ENCODE results near the gene NCKAP5.

Gene NCKAP5

DNA sequence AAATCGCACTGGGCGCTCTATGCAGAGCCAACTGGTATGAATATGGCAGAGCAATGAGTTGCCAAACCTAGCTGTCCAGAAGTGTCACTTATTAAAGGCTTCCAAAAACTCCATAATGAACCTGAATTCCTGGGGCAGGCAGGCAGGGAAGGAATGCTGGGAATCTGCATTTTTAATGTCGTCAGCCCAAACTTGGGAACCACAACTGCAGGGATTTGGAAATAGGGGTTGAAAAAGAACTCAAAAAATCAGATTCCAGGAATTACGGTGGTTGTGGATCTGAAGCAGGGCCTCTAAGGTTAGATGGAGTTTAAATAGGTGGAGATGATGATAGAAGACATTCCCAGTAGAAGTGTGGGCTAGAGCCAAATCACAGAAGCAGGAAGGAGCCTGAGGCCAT is 15.0 kb downstream of the NCKAP5 start:
- TF ChIP-seq, protein P1, sequence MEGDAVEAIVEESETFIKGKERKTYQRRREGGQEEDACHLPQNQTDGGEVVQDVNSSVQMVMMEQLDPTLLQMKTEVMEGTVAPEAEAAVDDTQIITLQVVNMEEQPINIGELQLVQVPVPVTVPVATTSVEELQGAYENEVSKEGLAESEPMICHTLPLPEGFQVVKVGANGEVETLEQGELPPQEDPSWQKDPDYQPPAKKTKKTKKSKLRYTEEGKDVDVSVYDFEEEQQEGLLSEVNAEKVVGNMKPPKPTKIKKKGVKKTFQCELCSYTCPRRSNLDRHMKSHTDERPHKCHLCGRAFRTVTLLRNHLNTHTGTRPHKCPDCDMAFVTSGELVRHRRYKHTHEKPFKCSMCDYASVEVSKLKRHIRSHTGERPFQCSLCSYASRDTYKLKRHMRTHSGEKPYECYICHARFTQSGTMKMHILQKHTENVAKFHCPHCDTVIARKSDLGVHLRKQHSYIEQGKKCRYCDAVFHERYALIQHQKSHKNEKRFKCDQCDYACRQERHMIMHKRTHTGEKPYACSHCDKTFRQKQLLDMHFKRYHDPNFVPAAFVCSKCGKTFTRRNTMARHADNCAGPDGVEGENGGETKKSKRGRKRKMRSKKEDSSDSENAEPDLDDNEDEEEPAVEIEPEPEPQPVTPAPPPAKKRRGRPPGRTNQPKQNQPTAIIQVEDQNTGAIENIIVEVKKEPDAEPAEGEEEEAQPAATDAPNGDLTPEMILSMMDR (IDR thresholded peaks at IDR 0.05; ENCODE audit: insufficient read depth, low read depth, low read length, missing control alignments): no peak
- no peak overlapping the region for H3K4me3 ChIP-seq (ENCODE audit: low read depth, low read length)
- no peak for DNase-seq (ENCODE audit: low read depth)

DNA sequence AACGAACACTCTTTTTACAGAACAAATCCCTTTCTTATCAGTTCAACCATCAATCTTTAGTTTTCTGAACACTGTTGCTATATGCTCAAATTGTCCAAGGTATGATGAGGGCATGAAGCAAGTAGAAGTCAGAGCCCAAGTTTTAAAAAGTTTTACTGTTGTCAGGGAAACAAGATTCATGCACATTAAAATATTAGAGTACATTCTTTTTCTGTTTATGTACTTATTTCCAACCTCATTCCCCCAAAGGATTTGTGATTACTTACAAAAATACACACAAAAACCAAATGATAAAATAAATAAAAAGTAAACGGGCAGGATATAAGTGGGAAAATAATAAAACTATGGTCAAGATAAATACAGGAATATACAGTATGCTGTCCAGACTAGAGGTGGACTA is 15.4 kb downstream of the NCKAP5 start:
- TF ChIP-seq, protein P1 (IDR thresholded peaks at IDR 0.05; ENCODE audit: insufficient read depth, low read depth, low read length, missing control alignments): no peak
- no peak overlapping the region for H3K4me3 ChIP-seq (ENCODE audit: low read depth, low read length)
- DNase-seq (ENCODE audit: low read depth): no peak

DNA sequence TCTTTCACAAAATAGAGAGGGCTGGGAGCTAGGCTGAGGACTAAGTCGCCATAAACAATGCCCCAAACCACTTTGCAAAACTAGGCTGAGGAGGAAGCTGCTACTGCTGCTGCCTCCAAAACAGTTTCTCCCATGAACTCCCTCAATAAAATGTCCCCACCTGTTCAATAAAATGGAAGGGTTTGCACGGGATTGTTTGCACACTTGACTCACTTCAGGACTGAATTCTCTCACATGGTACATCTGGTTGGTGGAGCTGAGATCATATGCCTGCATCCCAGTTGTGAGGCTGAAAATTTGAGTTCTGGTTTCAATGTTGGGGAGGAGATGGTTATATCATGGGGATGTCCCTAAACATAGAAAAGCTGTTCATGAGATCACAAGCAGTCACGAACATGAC is 26.5 kb downstream of the NCKAP5 start:
- no peak overlapping the region for H3K4me3 ChIP-seq (ENCODE audit: low read depth, low read length)
- TF ChIP-seq, protein P1 (IDR thresholded peaks at IDR 0.05; ENCODE audit: insufficient read depth, low read depth, low read length, missing control alignments): no peak
- no peak for DNase-seq (ENCODE audit: low read depth)

DNA sequence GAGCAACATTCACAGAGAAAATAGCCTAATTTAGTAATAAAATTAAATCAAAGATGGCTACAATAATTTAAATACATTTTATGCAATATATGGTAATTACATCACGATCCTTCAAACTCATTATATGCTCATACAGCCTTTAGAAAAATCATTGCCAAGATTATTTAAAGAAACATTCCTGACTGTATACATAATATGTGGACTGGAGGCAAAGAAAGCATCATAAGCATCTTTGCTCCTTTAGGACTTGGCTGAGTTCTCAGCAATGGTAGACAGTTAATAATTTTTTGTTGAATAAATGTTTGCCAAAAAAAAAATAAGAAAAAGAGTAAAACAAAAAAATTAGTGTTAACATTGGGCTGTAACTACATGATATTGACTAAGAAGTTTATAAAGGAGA is 26.9 kb downstream of the NCKAP5 start:
- no peak for DNase-seq (ENCODE audit: low read depth)
- TF ChIP-seq, protein P1 (IDR thresholded peaks at IDR 0.05; ENCODE audit: insufficient read depth, low read depth, low read length, missing control alignments): no peak
- no peak overlapping the region for H3K4me3 ChIP-seq (ENCODE audit: low read depth, low read length)

DNA sequence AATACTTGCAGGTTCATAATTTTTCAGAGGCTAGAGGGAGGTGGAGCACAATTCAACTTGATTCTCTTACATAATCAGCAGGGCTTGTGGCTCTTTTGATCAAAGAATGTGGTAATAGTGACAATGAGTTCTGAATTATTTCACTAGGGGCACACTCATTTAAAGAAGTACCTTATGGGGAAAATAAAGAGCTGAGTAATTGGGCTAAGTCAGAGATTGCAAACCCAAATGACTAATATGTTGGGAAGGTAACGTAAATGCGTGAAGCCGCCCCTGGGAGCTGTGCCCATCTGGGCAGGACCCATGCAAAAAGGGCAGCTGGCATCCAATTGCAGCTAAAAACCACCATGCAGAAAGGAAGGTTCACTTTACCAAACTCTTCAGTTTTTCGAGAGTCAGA is 35.3 kb downstream of the NCKAP5 start:
- H3K4me3 ChIP-seq (ENCODE audit: low read depth, low read length): no peak overlapping the region
- TF ChIP-seq, protein P1 (IDR thresholded peaks at IDR 0.05; ENCODE audit: insufficient read depth, low read depth, low read length, missing control alignments): no peak
- no peak for DNase-seq (ENCODE audit: low read depth)

DNA sequence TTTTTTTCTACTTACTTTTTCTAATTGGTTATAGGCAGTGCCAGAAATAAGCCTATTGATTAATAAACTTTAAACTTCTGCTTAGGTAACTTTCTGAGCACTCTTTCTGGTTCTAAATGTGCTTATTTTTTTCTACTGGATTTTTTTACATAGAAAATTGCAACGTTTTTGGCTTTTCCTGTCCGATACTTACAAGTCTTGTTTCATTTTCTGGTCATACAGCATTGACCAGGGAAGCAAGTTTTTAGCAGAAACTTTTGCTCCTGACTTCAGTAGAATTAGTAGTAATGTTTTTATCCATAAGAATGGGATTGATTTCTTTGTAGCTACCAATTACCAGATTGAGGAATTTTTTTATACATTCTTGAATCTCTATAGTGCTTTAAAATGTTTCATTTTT is 36.9 kb downstream of the NCKAP5 start:
- no peak overlapping the region for H3K4me3 ChIP-seq (ENCODE audit: low read depth, low read length)
- DNase-seq (ENCODE audit: low read depth): no peak
- TF ChIP-seq, protein P1 (IDR thresholded peaks at IDR 0.05; ENCODE audit: insufficient read depth, low read depth, low read length, missing control alignments): no peak

DNA sequence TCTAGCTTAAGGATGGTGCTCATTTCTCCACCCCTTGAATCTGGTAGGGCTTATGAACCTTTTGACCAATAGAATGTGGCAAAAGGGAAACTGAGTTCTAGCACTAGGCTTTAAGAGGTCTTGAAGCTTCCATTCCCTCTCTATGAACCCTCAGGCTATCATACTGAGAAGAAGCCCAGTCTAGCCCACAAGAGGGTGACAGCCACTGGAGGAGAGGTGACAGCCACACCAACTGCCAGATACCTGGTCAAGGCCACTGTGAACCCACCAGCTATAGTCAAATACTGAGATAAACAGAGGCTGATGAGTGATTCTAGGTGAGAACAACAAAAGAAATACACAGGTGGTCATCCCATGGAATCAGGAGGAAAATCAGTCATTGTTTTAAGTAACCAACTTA is 37.6 kb downstream of the NCKAP5 start:
- H3K4me3 ChIP-seq (ENCODE audit: low read depth, low read length): no peak overlapping the region
- DNase-seq (ENCODE audit: low read depth): no peak
- TF ChIP-seq, protein P1 (IDR thresholded peaks at IDR 0.05; ENCODE audit: insufficient read depth, low read depth, low read length, missing control alignments): no peak

Data from GM12865 (cell line).